Amygdala (tissue), 56 donors: ENCODE data around the gene SLC39A11.
A peak's percentile ranks its signal among the peaks of the same experiment; 100 is the strongest.

Experiments used
- DNase-seq, 56 donors: peaks; one replicate each; lab custom pipeline; 2025; lab: John Stamatoyannopoulos, UW

SLC39A11 gene

GRCh38 chr17:72684405-72685020 is 408.0 kb downstream of the SLC39A11 start:
- DNase-seq = no peak

- DNase-seq = no peak
Measured at GRCh38 chr17:72683506-72684404, 408.7 kb downstream of the SLC39A11 start.

- DNase-seq = no peak
Measured at GRCh38 chr17:72682605-72683004, 409.9 kb downstream of the SLC39A11 start.

- DNase-seq = no peak
Measured at GRCh38 chr17:72681844-72682243, 410.6 kb downstream of the SLC39A11 start.

GRCh38 chr17:72677714-72678390 is 414.6 kb downstream of the SLC39A11 start:
- no peak for DNase-seq

GRCh38 chr17:72677108-72677507 is 415.4 kb downstream of the SLC39A11 start:
- no peak for DNase-seq

GRCh38 chr17:72672729-72673128 is 419.8 kb downstream of the SLC39A11 start:
- DNase-seq = no peak

- DNase-seq = no peak
Measured at GRCh38 chr17:72671016-72671415, 421.5 kb downstream of the SLC39A11 start.

GRCh38 chr17:72667096-72668063 is 425.1 kb downstream of the SLC39A11 start:
- DNase-seq = no peak

- DNase-seq = peak in 2 of 56 donors; percentile 11 to 40
Measured at GRCh38 chr17:72665852-72666851, 426.3 kb downstream of the SLC39A11 start.

- DNase-seq = no peak
Measured at GRCh38 chr17:72662827-72663190, 429.7 kb downstream of the SLC39A11 start.

GRCh38 chr17:72661945-72662826 is 430.3 kb downstream of the SLC39A11 start:
- no peak for DNase-seq

- peak in 14 of 56 donors; percentile 2 to 37 (median 11) for DNase-seq
Measured at GRCh38 chr17:72661116-72661944, 431.2 kb downstream of the SLC39A11 start.

- DNase-seq = no peak
Measured at GRCh38 chr17:72660274-72661115, 432.0 kb downstream of the SLC39A11 start.

- DNase-seq = no peak
Measured at GRCh38 chr17:72659811-72660210, 432.7 kb downstream of the SLC39A11 start.

- no peak for DNase-seq
Measured at GRCh38 chr17:72658675-72659074, 433.8 kb downstream of the SLC39A11 start.
